Measurements from ENCODE around the gene ARMC9. TPM values are rescaled to one million over a fixed set of nuclear protein-coding genes. Genes with fewer than 3 reads are reported as not detected.
A peak's percentile ranks its signal among the peaks of the same experiment; 100 is the strongest.

ARMC9 gene
- total and polyA plus RNA-seq, 8 donors: 3.7 to 15.0 (median 8.1) TPM

GRCh38 chr2:231385429-231385828 lies 187.0 kb downstream of the ARMC9 start:
- FAIRE-seq (no peak), ATAC-seq (no peak), DNase-seq (peak in 1 of 6 donors; percentile 12)
- 83 to 86% methylated on average over 5 of the region's 5 CpGs for WGBS, 2 donors
- no peak for TF ChIP-seq CTCF (IDR thresholded peaks at IDR 0.05)
- Histone ChIP-seq H3K36me3 (no peaks in the 10 kb centered on the region), H3K4me3 (no peak overlapping the region), H3K27me3 (no peaks in the 10 kb centered on the region), H3K4me1 (no peaks in the 10 kb centered on the region), H3K27ac (no peak overlapping the region), H3K9me3 (no peaks in the 10 kb centered on the region)
- intact Hi-C loops (cut with DNase I): no loop called here

- intact Hi-C loops (cut with DNase I): no loop called here
- Histone ChIP-seq H3K4me3 (no peak overlapping the region), H3K9me3 (no peaks in the 10 kb centered on the region), H3K36me3 (no peaks in the 10 kb centered on the region), H3K27ac (no peak overlapping the region), H3K27me3 (no peaks in the 10 kb centered on the region), H3K4me1 (no peaks in the 10 kb centered on the region)
- no peak for FAIRE-seq
- ATAC-seq: no peak
- no peak for DNase-seq
- WGBS, 2 donors: 79 to 81% methylated on average over 3 of the region's 3 CpGs
- no peak for TF ChIP-seq CTCF (IDR thresholded peaks at IDR 0.05)
Measured at GRCh38 chr2:231386446-231386845, 188.0 kb downstream of the ARMC9 start.

GRCh38 chr2:231387904-231388724 lies 189.7 kb downstream of the ARMC9 start:
- 78 to 84% methylated on average over 26 of the region's 26 CpGs for WGBS, 2 donors
- TF ChIP-seq CTCF (IDR thresholded peaks at IDR 0.05): no peak
- Histone ChIP-seq H3K4me3 (no peak overlapping the region), H3K27me3 (no peaks in the 10 kb centered on the region), H3K36me3 (no peaks in the 10 kb centered on the region), H3K4me1 (no peaks in the 10 kb centered on the region), H3K9me3 (no peaks in the 10 kb centered on the region), H3K27ac (no peak overlapping the region)
- peak in 3 of 4 donors; percentile 49 to 54 (median 49) for ATAC-seq
- FAIRE-seq: no peak
- intact Hi-C loops (cut with DNase I): no loop called here
- peak in 1 of 6 donors; percentile 46 for DNase-seq

- H3K9me3 ChIP-seq: no peaks in the 10 kb centered on the region
- TF ChIP-seq CTCF (IDR thresholded peaks at IDR 0.05): no peak
- H3K27ac ChIP-seq: no peak overlapping the region
- DNase-seq: peak in 1 of 6 donors; percentile 21
- no peak for FAIRE-seq
- ATAC-seq: no peak
- H3K4me3 ChIP-seq: no peak overlapping the region
- WGBS, 2 donors: 91 to 92% methylated on average over 15 of the region's 15 CpGs
- H3K36me3 ChIP-seq: no peaks in the 10 kb centered on the region
- H3K4me1 ChIP-seq: no peaks in the 10 kb centered on the region
- no peaks in the 10 kb centered on the region for H3K27me3 ChIP-seq
- intact Hi-C loops (cut with DNase I): no loop called here
Measured at GRCh38 chr2:231388725-231389346, 190.4 kb downstream of the ARMC9 start.

DNA sequence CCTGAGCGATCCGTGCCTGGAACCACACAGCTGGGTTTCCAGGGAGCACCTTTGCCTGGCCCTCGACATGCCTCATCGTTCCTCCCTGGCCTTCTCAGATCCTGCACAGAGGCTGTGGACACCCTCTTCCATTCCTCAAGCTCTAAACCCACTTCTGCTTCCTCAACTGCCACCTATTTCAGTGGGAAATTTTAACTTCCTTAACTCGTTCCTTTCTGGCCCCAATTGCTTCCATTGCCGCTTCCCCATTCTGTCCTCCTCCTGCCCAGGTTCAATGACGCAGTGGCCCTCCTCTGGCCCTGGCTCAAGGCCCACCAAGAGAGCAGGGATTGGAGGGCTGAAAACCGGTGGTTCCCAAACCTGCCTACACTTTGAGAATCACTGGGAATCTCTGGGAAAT lies 192.2 kb downstream of the ARMC9 start:
- no peak for ATAC-seq
- peak in 1 of 6 donors; percentile 31 for DNase-seq
- intact Hi-C loops (cut with DNase I): no loop called here
- no peaks in the 10 kb centered on the region for H3K36me3 ChIP-seq
- no peaks in the 10 kb centered on the region for H3K27me3 ChIP-seq
- no peaks in the 10 kb centered on the region for H3K9me3 ChIP-seq
- peaks cover 0 to 5% (median 0%) of the 10 kb centered on the region in 3 donors for H3K4me1 ChIP-seq
- no peak overlapping the region for H3K27ac ChIP-seq
- no peak for FAIRE-seq
- 84 to 87% methylated on average over 8 of the region's 8 CpGs for WGBS, 2 donors
- H3K4me3 ChIP-seq: no peak overlapping the region
- no peak for TF ChIP-seq CTCF (IDR thresholded peaks at IDR 0.05)
